Activated CD4-positive, alpha-beta memory T cell treated with anti-CD3 and anti-CD28 coated beads, Interleukin-2, amount 10 ng/mL, durations not matched to agents 7 days and 5 days (primary cell): Measurements from ENCODE around the gene ZFAND3. TPM values are rescaled to one million over a fixed set of nuclear protein-coding genes. Genes with fewer than 3 reads are reported as not detected.
"Not testable (repeated sequence)": the region's sequence is repeated elsewhere in the genome, so short reads cannot be mapped to it uniquely, and the experiment has no call there.

Experiments used
- CTCF ChIA-PET: fragments of 350-600 bp; sonication (Branson Sonifier 250); formaldehyde crosslinking; loops from one replicate; lab custom pipeline; 2021; ENCODE audit warnings: antibody characterized with exemption, inconsistent platforms; lab: Charles Lee
- POLR2A ChIA-PET: fragments of 350-600 bp; sonication (Branson Sonifier 250); formaldehyde crosslinking; loops from one replicate; lab custom pipeline; 2021; ENCODE audit warnings: antibody characterized with exemption; lab: Charles Lee
- DNase-seq: peaks from one replicate; pipeline ENCODE4 v3.0.0-alpha.2; 2020
- H3K27ac Mint-ChIP-seq: one replicate; pipeline ENCODE4 v1.8.0; 2021; ENCODE audit warnings: mild to moderate bottlenecking, mixed read lengths
- H3K27me3 Mint-ChIP-seq: one replicate; pipeline ENCODE4 v1.8.0; 2021; ENCODE audit warnings: mixed read lengths
- H3K36me3 Mint-ChIP-seq: one replicate; pipeline ENCODE4 v1.8.0; 2021; ENCODE audit warnings: low read depth, mixed read lengths
- H3K4me1 Mint-ChIP-seq: one replicate; pipeline ENCODE4 v1.8.0; 2021; ENCODE audit warnings: mixed read lengths
- H3K4me3 Mint-ChIP-seq: one replicate; pipeline ENCODE4 v1.8.0; 2021; ENCODE audit warnings: mild to moderate bottlenecking, mixed read lengths
- H3K9me3 Mint-ChIP-seq: one replicate; pipeline ENCODE4 v1.8.0; 2021; ENCODE audit warnings: mixed read lengths
- total RNA-seq, 2 experiments: library from RNA; stranded (reverse); gene quantifications; one replicate each; pipeline ENCODE4 v1.2.3, GENCODE V29; 2021

ZFAND3 gene
- total RNA-seq, 2 experiments from 2014 or later: 35.2 to 38.2 TPM

- ChIA-PET POLR2A (no interaction called here), CTCF (no interaction called here)
- Mint-ChIP-seq H3K27ac (no peak overlapping the region), H3K4me1 (peaks cover 15% of the 10 kb centered on the region), H3K9me3 (no peaks in the 10 kb centered on the region), H3K36me3 (no peaks in the 10 kb centered on the region), H3K27me3 (no peaks in the 10 kb centered on the region), H3K4me3 (no peak overlapping the region)
- DNase-seq: no peak
Observed at GRCh38 chr6:37987018-37987417, 167.5 kb downstream of the ZFAND3 start.

GRCh38 chr6:37987559-37987958, 168.0 kb downstream of the ZFAND3 start:
- H3K27ac Mint-ChIP-seq: no peak overlapping the region
- H3K4me1 Mint-ChIP-seq: peaks cover 15% of the 10 kb centered on the region

GRCh38 chr6:37988127-37988526, 168.6 kb downstream of the ZFAND3 start:
- Mint-ChIP-seq H3K4me1 (peaks cover 15% of the 10 kb centered on the region), H3K27ac (no peak overlapping the region), H3K4me3 (no peak overlapping the region), H3K9me3 (no peaks in the 10 kb centered on the region), H3K36me3 (no peaks in the 10 kb centered on the region), H3K27me3 (no peaks in the 10 kb centered on the region)
- POLR2A ChIA-PET: no interaction called here
- DNase-seq: no peak
- CTCF ChIA-PET: no interaction called here

More at GRCh38 chr6:37987559-37987958, 168.0 kb downstream of the ZFAND3 start:
- ChIA-PET POLR2A (no interaction called here), CTCF (no interaction called here)
- Mint-ChIP-seq H3K27me3 (no peaks in the 10 kb centered on the region), H3K36me3 (no peaks in the 10 kb centered on the region), H3K9me3 (no peaks in the 10 kb centered on the region), H3K4me3 (no peak overlapping the region)
- DNase-seq: no peak

- CTCF ChIA-PET: no interaction called here
- H3K36me3 Mint-ChIP-seq: no peaks in the 10 kb centered on the region
- H3K27me3 Mint-ChIP-seq: no peaks in the 10 kb centered on the region
- H3K9me3 Mint-ChIP-seq: no peaks in the 10 kb centered on the region
- no peak for DNase-seq
- no peak overlapping the region for H3K27ac Mint-ChIP-seq
- H3K4me3 Mint-ChIP-seq: no peak overlapping the region
- H3K4me1 Mint-ChIP-seq: peaks cover 13% of the 10 kb centered on the region
- POLR2A ChIA-PET: no interaction called here
Observed at GRCh38 chr6:37988696-37989095, 169.2 kb downstream of the ZFAND3 start.

- Mint-ChIP-seq H3K4me1 (peaks cover 8% of the 10 kb centered on the region), H3K4me3 (no peak overlapping the region), H3K27me3 (no peaks in the 10 kb centered on the region), H3K27ac (no peak overlapping the region), H3K36me3 (no peaks in the 10 kb centered on the region), H3K9me3 (no peaks in the 10 kb centered on the region)
- ChIA-PET POLR2A (no interaction called here), CTCF (no interaction called here)
- no peak for DNase-seq
Observed at GRCh38 chr6:37990762-37991525, 171.4 kb downstream of the ZFAND3 start.

GRCh38 chr6:37992749-37993148, 173.2 kb downstream of the ZFAND3 start:
- DNase-seq: no peak
- Mint-ChIP-seq H3K36me3 (no peaks in the 10 kb centered on the region), H3K27me3 (no peaks in the 10 kb centered on the region), H3K27ac (no peak overlapping the region), H3K4me3 (no peak overlapping the region), H3K4me1 (no peaks in the 10 kb centered on the region), H3K9me3 (no peaks in the 10 kb centered on the region)
- POLR2A ChIA-PET: no interaction called here
- CTCF ChIA-PET: interaction anchor here (1.1 kb wide), 1 partner anchor 202 kb away, joined by 3 read pairs; no protein-coding TSS in a partner anchor

GRCh38 chr6:37993194-37993593, 173.7 kb downstream of the ZFAND3 start:
- H3K27ac Mint-ChIP-seq, H3K9me3 Mint-ChIP-seq, H3K4me3 Mint-ChIP-seq, H3K4me1 Mint-ChIP-seq, H3K27me3 Mint-ChIP-seq, H3K36me3 Mint-ChIP-seq, POLR2A ChIA-PET, DNase-seq: not testable (repeated sequence)
- CTCF ChIA-PET: interaction anchor here (1.1 kb wide), 1 partner anchor 202 kb away, joined by 3 read pairs; no protein-coding TSS in a partner anchor

- POLR2A ChIA-PET: no interaction called here
- Mint-ChIP-seq H3K27ac (no peak overlapping the region), H3K4me3 (no peak overlapping the region), H3K9me3 (no peaks in the 10 kb centered on the region), H3K27me3 (no peaks in the 10 kb centered on the region), H3K4me1 (no peaks in the 10 kb centered on the region), H3K36me3 (peaks cover 3% of the 10 kb centered on the region)
- DNase-seq: no peak
- CTCF ChIA-PET: no interaction called here
Observed at GRCh38 chr6:37993596-37993995, 174.1 kb downstream of the ZFAND3 start.

- ChIA-PET CTCF (no interaction called here), POLR2A (no interaction called here)
- DNase-seq: no peak
- Mint-ChIP-seq H3K9me3 (no peaks in the 10 kb centered on the region), H3K4me3 (no peak overlapping the region), H3K4me1 (no peaks in the 10 kb centered on the region), H3K36me3 (peaks cover 3% of the 10 kb centered on the region), H3K27me3 (no peaks in the 10 kb centered on the region), H3K27ac (no peak overlapping the region)
Observed at GRCh38 chr6:37994223-37994622, 174.7 kb downstream of the ZFAND3 start.

GRCh38 chr6:37998366-37998765, 178.8 kb downstream of the ZFAND3 start:
- Mint-ChIP-seq H3K36me3 (peaks cover 8% of the 10 kb centered on the region), H3K4me1 (no peaks in the 10 kb centered on the region), H3K4me3 (no peak overlapping the region), H3K27me3 (no peaks in the 10 kb centered on the region), H3K9me3 (no peaks in the 10 kb centered on the region), H3K27ac (no peak overlapping the region)
- DNase-seq: no peak
- POLR2A ChIA-PET: no interaction called here
- CTCF ChIA-PET: no interaction called here

- DNase-seq: no peak
- no peaks in the 10 kb centered on the region for H3K27me3 Mint-ChIP-seq
- no peak overlapping the region for H3K4me3 Mint-ChIP-seq
- H3K9me3 Mint-ChIP-seq: no peaks in the 10 kb centered on the region
- H3K36me3 Mint-ChIP-seq: peaks cover 8% of the 10 kb centered on the region
- H3K4me1 Mint-ChIP-seq: peaks cover 7% of the 10 kb centered on the region
- ChIA-PET CTCF (interaction anchor here (0.7 kb wide), 1 partner anchor 301 kb away, joined by 3 read pairs; no protein-coding TSS in a partner anchor), POLR2A (no interaction called here)
- H3K27ac Mint-ChIP-seq: no peak overlapping the region
Observed at GRCh38 chr6:38001386-38001785, 181.9 kb downstream of the ZFAND3 start.

GRCh38 chr6:38004908-38005307, 185.4 kb downstream of the ZFAND3 start:
- Mint-ChIP-seq H3K27me3 (no peaks in the 10 kb centered on the region), H3K9me3 (no peaks in the 10 kb centered on the region), H3K27ac (no peak overlapping the region), H3K4me1 (peaks cover 7% of the 10 kb centered on the region), H3K4me3 (no peak overlapping the region), H3K36me3 (no peaks in the 10 kb centered on the region)
- ChIA-PET CTCF (no interaction called here), POLR2A (no interaction called here)
- DNase-seq: no peak

- DNase-seq: no peak
- ChIA-PET CTCF (interaction anchor here (0.6 to 1.5 kb wide), 5 partner anchors 15 to 193 kb away, joined by 3 to 4 read pairs (median 3); no protein-coding TSS in a partner anchor), POLR2A (no interaction called here)
- H3K4me1 Mint-ChIP-seq: peaks cover 1% of the 10 kb centered on the region
- peaks cover 2% of the 10 kb centered on the region for H3K9me3 Mint-ChIP-seq
- H3K36me3 Mint-ChIP-seq: no peaks in the 10 kb centered on the region
- no peak overlapping the region for H3K4me3 Mint-ChIP-seq
- H3K27me3 Mint-ChIP-seq: no peaks in the 10 kb centered on the region
- H3K27ac Mint-ChIP-seq: no peak overlapping the region
Observed at GRCh38 chr6:38011937-38012336, 192.4 kb downstream of the ZFAND3 start.

- Mint-ChIP-seq H3K9me3 (peaks cover 2% of the 10 kb centered on the region), H3K36me3 (no peaks in the 10 kb centered on the region), H3K27me3 (no peaks in the 10 kb centered on the region), H3K4me3 (no peak overlapping the region), H3K27ac (no peak overlapping the region), H3K4me1 (peaks cover 1% of the 10 kb centered on the region)
- ChIA-PET POLR2A (no interaction called here), CTCF (interaction anchor here (0.9 to 1.5 kb wide), 2 partner anchors 21 to 27 kb away, joined by 3 to 4 read pairs; no protein-coding TSS in a partner anchor)
- DNase-seq: no peak
Observed at GRCh38 chr6:38012573-38012972, 193.0 kb downstream of the ZFAND3 start.
